ENCODE measurements around the gene ZNF165.

DNA sequence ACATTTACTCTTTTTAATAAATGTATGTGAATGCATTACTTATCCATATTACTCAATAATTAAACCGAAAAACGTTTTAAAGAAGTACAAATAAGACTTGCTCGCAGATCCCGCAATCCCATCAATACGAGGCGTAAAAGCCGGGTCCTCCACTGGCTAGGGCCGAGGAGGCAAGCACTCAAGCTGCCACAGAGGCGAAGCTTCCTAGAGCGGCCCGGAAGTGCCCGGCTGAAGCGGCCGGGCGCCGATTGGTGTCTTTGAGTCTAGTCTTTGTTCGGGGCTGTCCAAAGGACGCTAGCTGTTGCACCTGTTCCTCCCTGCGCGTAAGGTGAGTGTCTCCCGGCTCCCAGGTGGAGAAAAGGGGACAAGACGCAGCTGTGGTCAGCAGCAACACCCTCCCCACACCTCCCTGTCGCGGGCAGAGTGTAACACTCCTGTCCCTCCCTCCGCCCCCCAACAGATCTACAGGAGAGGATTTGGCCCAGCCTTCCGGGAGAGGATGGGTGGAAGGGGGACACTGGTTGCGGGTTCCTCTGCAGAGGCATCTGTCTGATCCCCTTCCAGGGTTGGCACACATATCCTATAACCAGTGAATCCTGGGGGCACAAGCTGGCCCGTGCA, 44.1 kb downstream of the ZNF165 start, which contains the start of gene ZSCAN16:
- TF ChIP-seq, protein P1, sequence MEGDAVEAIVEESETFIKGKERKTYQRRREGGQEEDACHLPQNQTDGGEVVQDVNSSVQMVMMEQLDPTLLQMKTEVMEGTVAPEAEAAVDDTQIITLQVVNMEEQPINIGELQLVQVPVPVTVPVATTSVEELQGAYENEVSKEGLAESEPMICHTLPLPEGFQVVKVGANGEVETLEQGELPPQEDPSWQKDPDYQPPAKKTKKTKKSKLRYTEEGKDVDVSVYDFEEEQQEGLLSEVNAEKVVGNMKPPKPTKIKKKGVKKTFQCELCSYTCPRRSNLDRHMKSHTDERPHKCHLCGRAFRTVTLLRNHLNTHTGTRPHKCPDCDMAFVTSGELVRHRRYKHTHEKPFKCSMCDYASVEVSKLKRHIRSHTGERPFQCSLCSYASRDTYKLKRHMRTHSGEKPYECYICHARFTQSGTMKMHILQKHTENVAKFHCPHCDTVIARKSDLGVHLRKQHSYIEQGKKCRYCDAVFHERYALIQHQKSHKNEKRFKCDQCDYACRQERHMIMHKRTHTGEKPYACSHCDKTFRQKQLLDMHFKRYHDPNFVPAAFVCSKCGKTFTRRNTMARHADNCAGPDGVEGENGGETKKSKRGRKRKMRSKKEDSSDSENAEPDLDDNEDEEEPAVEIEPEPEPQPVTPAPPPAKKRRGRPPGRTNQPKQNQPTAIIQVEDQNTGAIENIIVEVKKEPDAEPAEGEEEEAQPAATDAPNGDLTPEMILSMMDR (conservative IDR thresholded peaks at IDR 0.05; ENCODE audit: low read depth, low read length): no peak
- TF ChIP-seq EZH2 (IDR thresholded peaks at IDR 0.05; ENCODE audit: borderline replicate concordance, low read depth, low read length, poor library complexity, severe bottlenecking): no peak
